Measurements from ENCODE around the gene CDK6. TPM values are rescaled to one million over a fixed set of nuclear protein-coding genes. Genes with fewer than 3 reads are reported as not detected.
A peak's percentile ranks its signal among the peaks of the same experiment; 100 is the strongest.

CDK6 gene
- polyA plus RNA-seq, 2 of the 4 experiments (the other 2 are of a cell fraction): 13.6 to 25.9 TPM

GRCh38 chr7:92627956-92628355 lies 208.4 kb downstream of the CDK6 start:
- ATAC-seq (no peak), FAIRE-seq (no peak), DNase-seq (ENCODE audit: low read depth in 1 of 2, low spot score in 1 of 2) (no peak)
- 93% methylated on average over 4 of the region's 4 CpGs for WGBS (ENCODE audit: missing lambda C conversion rate)
- H3K27ac ChIP-seq: no peak overlapping the region
- H3K9me3 ChIP-seq: no peaks in the 10 kb centered on the region
- H3K4me3 ChIP-seq: no peak overlapping the region
- H3K4me1 ChIP-seq: peaks cover 26% of the 10 kb centered on the region
- POLR2A ChIA-PET: no interaction called here
- TF ChIP-seq FOXS1 (CRISPR knock-in tag; IDR thresholded peaks at IDR 0.05): no peak
- peak; percentile 55 for TF ChIP-seq MAFK (IDR thresholded peaks at IDR 0.05; ENCODE audit: partially characterized antibody)
- CTCF ChIA-PET: interaction anchor here (1.3 kb wide), 1 partner anchor 7 kb away, joined by 4 read pairs; no protein-coding TSS in a partner anchor
- H3K4me2 ChIP-seq: no peak overlapping the region

DNA sequence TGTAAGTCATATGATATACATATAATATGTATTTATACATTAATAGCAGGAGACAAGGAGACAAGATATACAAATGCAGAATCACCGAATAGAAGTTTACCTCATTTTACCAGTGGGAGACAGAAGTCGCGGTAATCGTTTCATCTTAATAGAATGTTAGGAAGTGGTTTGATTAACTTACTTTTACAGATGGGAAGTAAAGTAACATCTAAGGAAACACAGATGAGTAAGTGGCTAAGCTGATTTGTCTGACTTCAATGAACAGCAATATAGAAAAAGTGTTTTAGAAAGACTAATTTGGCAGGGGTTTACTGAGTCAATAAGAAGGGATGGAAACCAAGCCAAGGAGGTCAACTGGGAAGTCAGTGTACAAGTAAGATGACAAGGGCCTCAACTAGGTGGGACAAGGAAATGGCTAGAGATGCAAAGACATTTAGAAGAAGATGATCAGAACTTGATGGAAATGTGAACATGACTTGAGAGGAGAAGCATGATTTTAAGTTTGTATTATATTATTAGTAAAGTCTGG lies 210.0 kb downstream of the CDK6 start:
- no peak for FAIRE-seq
- H3K4me1 ChIP-seq: peaks cover 25% of the 10 kb centered on the region
- 92% methylated on average over 4 of the region's 4 CpGs for WGBS (ENCODE audit: missing lambda C conversion rate)
- ATAC-seq: no peak
- ChIA-PET CTCF (no interaction called here), POLR2A (no interaction called here)
- H3K4me3 ChIP-seq: no peak overlapping the region
- TF ChIP-seq RARB (CRISPR knock-in tag; IDR thresholded peaks at IDR 0.05) (no peak), NPAS2 (CRISPR knock-in tag; IDR thresholded peaks at IDR 0.05; ENCODE audit: borderline replicate concordance) (no peak), MAFK (IDR thresholded peaks at IDR 0.05; ENCODE audit: partially characterized antibody) (no peak), RCOR1 (IDR thresholded peaks at IDR 0.05; ENCODE audit: low read depth, low read length) (no peak), EP300 (IDR thresholded peaks at IDR 0.05) (no peak), RAD21 (conservative IDR thresholded peaks at IDR 0.05 in 1 of 2, IDR thresholded peaks at IDR 0.05 in 1 of 2) (no peak), PHF8 (IDR thresholded peaks at IDR 0.05; ENCODE audit: borderline replicate concordance, low read depth) (no peak), FOXS1 (CRISPR knock-in tag; IDR thresholded peaks at IDR 0.05) (no peak)
- no peak for DNase-seq (ENCODE audit: low read depth in 1 of 2, low spot score in 1 of 2)
- no peak overlapping the region for H3K27ac ChIP-seq
- no peaks in the 10 kb centered on the region for H3K9me3 ChIP-seq
- no peak overlapping the region for H3K4me2 ChIP-seq

- no peak for TF ChIP-seq EP300 (IDR thresholded peaks at IDR 0.05)
- no peak for TF ChIP-seq JUN (IDR thresholded peaks at IDR 0.05)
- TF ChIP-seq ZSCAN20 (CRISPR knock-in tag; IDR thresholded peaks at IDR 0.05): no peak
- no peak for TF ChIP-seq FOSB (CRISPR knock-in tag; IDR thresholded peaks at IDR 0.05)
- TF ChIP-seq, protein P1, sequence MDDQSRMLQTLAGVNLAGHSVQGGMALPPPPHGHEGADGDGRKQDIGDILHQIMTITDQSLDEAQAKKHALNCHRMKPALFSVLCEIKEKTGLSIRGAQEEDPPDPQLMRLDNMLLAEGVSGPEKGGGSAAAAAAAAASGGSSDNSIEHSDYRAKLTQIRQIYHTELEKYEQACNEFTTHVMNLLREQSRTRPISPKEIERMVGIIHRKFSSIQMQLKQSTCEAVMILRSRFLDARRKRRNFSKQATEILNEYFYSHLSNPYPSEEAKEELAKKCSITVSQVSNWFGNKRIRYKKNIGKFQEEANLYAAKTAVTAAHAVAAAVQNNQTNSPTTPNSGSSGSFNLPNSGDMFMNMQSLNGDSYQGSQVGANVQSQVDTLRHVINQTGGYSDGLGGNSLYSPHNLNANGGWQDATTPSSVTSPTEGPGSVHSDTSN (IDR thresholded peaks at IDR 0.05): no peak
- TF ChIP-seq NPAS2 (CRISPR knock-in tag; IDR thresholded peaks at IDR 0.05; ENCODE audit: borderline replicate concordance): no peak
- no peak for TF ChIP-seq HOXB13 (CRISPR knock-in tag; IDR thresholded peaks at IDR 0.05; ENCODE audit: low read depth)
- TF ChIP-seq CHD2 (IDR thresholded peaks at IDR 0.05; ENCODE audit: low read length, partially characterized antibody): no peak
- no peak for TF ChIP-seq SREBF2 (IDR thresholded peaks at IDR 0.05)
- TF ChIP-seq SMC3 (IDR thresholded peaks at IDR 0.05): no peak
- no peak for TF ChIP-seq RARB (CRISPR knock-in tag; IDR thresholded peaks at IDR 0.05)
- ChIA-PET CTCF (interaction anchor here (1.5 kb wide), 1 partner anchor 9 kb away, joined by 4 read pairs; no protein-coding TSS in a partner anchor), POLR2A (no interaction called here)
- no peak overlapping the region for H3K4me3 ChIP-seq
- ATAC-seq: no peak
- H3K4me1 ChIP-seq: peaks cover 28% of the 10 kb centered on the region
- no peaks in the 10 kb centered on the region for H3K9me3 ChIP-seq
- no peak for FAIRE-seq
- no peak overlapping the region for H3K27ac ChIP-seq
- no peak for DNase-seq (ENCODE audit: low read depth in 1 of 2, low spot score in 1 of 2)
- peak overlapping the region; percentile 25; the same call in 2 of the 3 replicates for H3K4me2 ChIP-seq
Measured at GRCh38 chr7:92625617-92626016, 210.8 kb downstream of the CDK6 start.

DNA sequence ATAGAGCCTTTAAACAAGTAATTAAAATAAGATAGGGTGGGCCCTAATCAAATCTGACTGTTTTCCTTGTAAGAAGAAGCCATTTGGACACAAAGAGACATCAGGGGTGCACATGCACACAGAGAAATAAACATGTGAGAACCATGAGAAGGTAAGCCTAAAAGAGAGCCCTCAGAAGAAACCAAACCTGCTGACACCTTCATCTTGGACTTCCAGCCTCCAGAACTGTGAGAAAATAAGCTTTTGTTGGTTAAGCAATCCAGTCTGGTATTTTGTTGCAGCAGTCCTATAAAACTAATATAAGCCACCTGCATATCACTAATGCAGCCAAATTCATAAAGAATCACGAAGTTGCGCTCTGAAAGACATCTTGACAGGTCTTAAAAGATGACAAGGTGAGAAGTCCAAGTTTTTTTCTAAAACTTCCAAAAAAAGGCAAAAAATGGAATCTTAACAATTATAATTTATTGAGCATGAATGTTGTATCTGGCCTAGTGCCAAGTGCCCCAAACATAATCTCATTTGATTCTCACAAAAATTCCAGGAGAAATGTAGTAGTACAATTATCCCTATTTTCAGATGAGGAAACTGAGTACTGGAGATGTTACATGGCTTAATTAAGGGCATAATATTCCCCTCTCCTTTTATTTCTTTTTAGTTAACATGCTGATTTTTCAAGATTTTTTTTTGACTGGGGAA lies 211.9 kb downstream of the CDK6 start:
- DNase-seq (ENCODE audit: low read depth in 1 of 2, low spot score in 1 of 2) (no peak), ATAC-seq (no peak), FAIRE-seq (no peak)
- POLR2A ChIA-PET: no interaction called here
- CTCF ChIA-PET: interaction anchor here (1.5 to 2.7 kb wide), 2 partner anchors 8 to 208 kb away, joined by 4 to 9 read pairs; no protein-coding TSS in a partner anchor
- WGBS (ENCODE audit: missing lambda C conversion rate): 92% methylated on average over 2 of the region's 2 CpGs
- Histone ChIP-seq H3K4me2 (no peak overlapping the region), H3K4me3 (no peak overlapping the region), H3K27ac (no peak overlapping the region), H3K9me3 (no peaks in the 10 kb centered on the region), H3K4me1 (peaks cover 28% of the 10 kb centered on the region)
- TF ChIP-seq, protein P2, sequence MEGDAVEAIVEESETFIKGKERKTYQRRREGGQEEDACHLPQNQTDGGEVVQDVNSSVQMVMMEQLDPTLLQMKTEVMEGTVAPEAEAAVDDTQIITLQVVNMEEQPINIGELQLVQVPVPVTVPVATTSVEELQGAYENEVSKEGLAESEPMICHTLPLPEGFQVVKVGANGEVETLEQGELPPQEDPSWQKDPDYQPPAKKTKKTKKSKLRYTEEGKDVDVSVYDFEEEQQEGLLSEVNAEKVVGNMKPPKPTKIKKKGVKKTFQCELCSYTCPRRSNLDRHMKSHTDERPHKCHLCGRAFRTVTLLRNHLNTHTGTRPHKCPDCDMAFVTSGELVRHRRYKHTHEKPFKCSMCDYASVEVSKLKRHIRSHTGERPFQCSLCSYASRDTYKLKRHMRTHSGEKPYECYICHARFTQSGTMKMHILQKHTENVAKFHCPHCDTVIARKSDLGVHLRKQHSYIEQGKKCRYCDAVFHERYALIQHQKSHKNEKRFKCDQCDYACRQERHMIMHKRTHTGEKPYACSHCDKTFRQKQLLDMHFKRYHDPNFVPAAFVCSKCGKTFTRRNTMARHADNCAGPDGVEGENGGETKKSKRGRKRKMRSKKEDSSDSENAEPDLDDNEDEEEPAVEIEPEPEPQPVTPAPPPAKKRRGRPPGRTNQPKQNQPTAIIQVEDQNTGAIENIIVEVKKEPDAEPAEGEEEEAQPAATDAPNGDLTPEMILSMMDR (IDR thresholded peaks at IDR 0.05): no peak
- TF ChIP-seq SMC3 (IDR thresholded peaks at IDR 0.05) (no peak), KDM5A (IDR thresholded peaks at IDR 0.05) (no peak), ZC3H11A (IDR thresholded peaks at IDR 0.05) (no peak), ESRRA (IDR thresholded peaks at IDR 0.05; ENCODE audit: borderline replicate concordance, low read length) (no peak), NFE2L2 (conservative IDR thresholded peaks at IDR 0.05; ENCODE audit: low read length) (no peak), EHF (CRISPR knock-in tag; IDR thresholded peaks at IDR 0.05) (no peak), HDAC2 (IDR thresholded peaks at IDR 0.05) (no peak)
- TF ChIP-seq, protein P3, sequence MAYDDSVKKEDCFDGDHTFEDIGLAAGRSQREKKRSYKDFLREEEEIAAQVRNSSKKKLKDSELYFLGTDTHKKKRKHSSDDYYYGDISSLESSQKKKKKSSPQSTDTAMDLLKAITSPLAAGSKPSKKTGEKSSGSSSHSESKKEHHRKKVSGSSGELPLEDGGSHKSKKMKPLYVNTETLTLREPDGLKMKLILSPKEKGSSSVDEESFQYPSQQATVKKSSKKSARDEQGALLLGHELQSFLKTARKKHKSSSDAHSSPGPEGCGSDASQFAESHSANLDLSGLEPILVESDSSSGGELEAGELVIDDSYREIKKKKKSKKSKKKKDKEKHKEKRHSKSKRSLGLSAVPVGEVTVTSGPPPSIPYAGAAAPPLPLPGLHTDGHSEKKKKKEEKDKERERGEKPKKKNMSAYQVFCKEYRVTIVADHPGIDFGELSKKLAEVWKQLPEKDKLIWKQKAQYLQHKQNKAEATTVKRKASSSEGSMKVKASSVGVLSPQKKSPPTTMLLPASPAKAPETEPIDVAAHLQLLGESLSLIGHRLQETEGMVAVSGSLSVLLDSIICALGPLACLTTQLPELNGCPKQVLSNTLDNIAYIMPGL (CRISPR knock-in tag; IDR thresholded peaks at IDR 0.05; ENCODE audit: borderline replicate concordance): no peak
- TF ChIP-seq, protein P1 (IDR thresholded peaks at IDR 0.05): no peak

Data from A549 (cell line).